GM12878 (cell line): ENCODE data around the gene NNMT. TPM values are rescaled to one million over a fixed set of nuclear protein-coding genes. Genes with fewer than 3 reads are reported as not detected.

Experiments used
- ATAC-seq: fragments of 200-7000 bp; cut with Tn5 transposase; 3 replicates; pipeline ENCODE4 v1.9.1; 2020; ENCODE audit warnings: mild to moderate bottlenecking, moderate library complexity
- BruUV-seq: library from RNA; stranded (reverse); fragments of 400-500 nt; replicated peaks from 2 replicates; lab custom pipeline; 2021; lab: Mats Ljungman, UMichigan
- CTCF ChIA-PET: fragments of 300-600 bp; sonication (Branson Sonifier 250); formaldehyde crosslinking; extraction: SDS; loops from one replicate; lab custom pipeline; 2021; ENCODE audit warnings: inconsistent platforms; lab: Yijun Ruan, JAX
- POLR2A ChIA-PET: fragments of 350-600 bp; formaldehyde crosslinking; extraction: SDS; loops from one replicate; lab custom pipeline; 2021; ENCODE audit warnings: inconsistent platforms; lab: Charles Lee
- RAD21 ChIA-PET: fragments of 300-600 bp; sonication (Branson Sonifier 250); formaldehyde crosslinking; loops from one replicate; lab custom pipeline; 2023; ENCODE audit warnings: antibody characterized with exemption; ENCODE audit not compliant: unreplicated experiment; lab: Charles Lee
- SMC1A ChIA-PET: fragments of 300-600 bp; sonication (Branson Sonifier 250); formaldehyde crosslinking; loops from one replicate; lab custom pipeline; 2023; ENCODE audit not compliant: unreplicated experiment, uncharacterized antibody; lab: Charles Lee
- DNase-seq: peaks from one replicate; pipeline ENCODE4 v3.0.0-alpha.2; 2011; ENCODE audit warnings: low read depth, low spot score
- FAIRE-seq: peaks from 3 replicates; lab custom pipeline; 2011; peaks lifted over from hg19 to GRCh38; lab: Jason Lieb, UNC
- H2AFZ ChIP-seq: 2 replicates; pipeline ENCODE4 v1.6.0; 2011; ENCODE audit warnings: low read depth, low read length, control low read depth; ENCODE audit not compliant: control insufficient read depth
- H3K27ac ChIP-seq: 2 replicates; pipeline ENCODE4 v1.5.1; 2011; ENCODE audit warnings: control low read depth; ENCODE audit not compliant: control insufficient read depth, insufficient read depth
- H3K27me3 ChIP-seq, 2 experiments: replicated peaks in 1 of 2; 2 replicates each; pipeline versions ENCODE4 v1.6.0 to v1.6.1; 2011; ENCODE audit warnings: low read length in 1 of 2; ENCODE audit not compliant: control insufficient read depth in 2 of 2, insufficient read depth in 2 of 2
- H3K36me3 ChIP-seq, 2 experiments: 2 replicates each; pipeline ENCODE4 v1.5.1; 2011; ENCODE audit warnings: low read length in 1 of 2; ENCODE audit not compliant: control insufficient read depth in 2 of 2, insufficient read depth in 2 of 2
- H3K4me1 ChIP-seq: 2 replicates; pipeline ENCODE4 v1.6.1; 2011; ENCODE audit warnings: mild to moderate bottlenecking, low read length, moderate library complexity, mixed read lengths; ENCODE audit not compliant: control insufficient read depth, insufficient read depth
- H3K4me2 ChIP-seq: 2 replicates; pipeline ENCODE4 v1.6.0; 2011; ENCODE audit warnings: control low read depth; ENCODE audit not compliant: control insufficient read depth, insufficient read depth
- H3K4me3 ChIP-seq: fragments of 200-600 bp; sonication (generic); 2 replicates; pipeline ENCODE4 v1.5.1; 2016
- H3K79me2 ChIP-seq: 2 replicates; pipeline ENCODE4 v1.6.0; 2011; ENCODE audit warnings: low read length; ENCODE audit not compliant: control insufficient read depth, insufficient read depth
- H3K9ac ChIP-seq: 2 replicates; pipeline ENCODE4 v1.8.0; 2011; ENCODE audit warnings: low read length, control low read depth, mixed read lengths; ENCODE audit not compliant: control insufficient read depth, insufficient read depth
- H3K9me3 ChIP-seq: replicated peaks from 3 replicates; pipeline ENCODE4 v1.5.1; 2011; ENCODE audit warnings: mild to moderate bottlenecking, low read length; ENCODE audit not compliant: control insufficient read depth, insufficient read depth
- H4K20me1 ChIP-seq: 2 replicates; pipeline ENCODE4 v1.6.0; 2011; ENCODE audit not compliant: control insufficient read depth, insufficient read depth
- BACH1 ChIP-seq: fragments of 450-650 bp; IDR thresholded peaks from 2 replicates; pipeline ENCODE4 v1.6.1; 2017; ENCODE audit warnings: mild to moderate bottlenecking, borderline replicate concordance
- GATAD2B ChIP-seq: fragments of 450-650 bp; conservative IDR thresholded peaks from 2 replicates; pipeline ENCODE4 v1.6.1; 2017; ENCODE audit warnings: low read depth, mild to moderate bottlenecking, moderate library complexity
- JUND ChIP-seq: IDR thresholded peaks from 2 replicates; pipeline ENCODE4 v1.6.1; 2012; ENCODE audit warnings: low read depth, mild to moderate bottlenecking, low read length, improper control_type of control experiment, moderate library complexity
- MEF2A ChIP-seq: IDR thresholded peaks from 2 replicates; pipeline ENCODE4 v1.6.1; 2011; ENCODE audit warnings: low read depth, mild to moderate bottlenecking, low read length, moderate library complexity; ENCODE audit not compliant: insufficient read depth
- NR2C1 ChIP-seq: fragments of 450-650 bp; IDR thresholded peaks from 2 replicates; pipeline ENCODE4 v1.6.1; 2017; ENCODE audit warnings: antibody characterized with exemption, mild to moderate bottlenecking, moderate library complexity
- PAX8 ChIP-seq: fragments of 450-650 bp; IDR thresholded peaks from 2 replicates; pipeline ENCODE4 v1.6.1; 2017; ENCODE audit warnings: mild to moderate bottlenecking, moderate library complexity
- PRDM15 ChIP-seq: fragments of 450-650 bp; formaldehyde crosslinking; IDR thresholded peaks from 2 replicates; pipeline ENCODE4 v1.4.0; 2020; ENCODE audit warnings: mild to moderate bottlenecking, moderate library complexity
- SMAD5 ChIP-seq: IDR thresholded peaks from 2 replicates; pipeline ENCODE4 v1.6.1; 2016; ENCODE audit warnings: antibody characterized with exemption, low read depth
- SP1 ChIP-seq: IDR thresholded peaks from one replicate; pipeline ENCODE4 v1.6.1; 2011; ENCODE audit warnings: low read depth, low read length
- STAT3 ChIP-seq: IDR thresholded peaks from 2 replicates; pipeline ENCODE4 v1.6.1; 2011; ENCODE audit warnings: low read depth, low read length, improper control_type of control experiment
- TARDBP ChIP-seq: IDR thresholded peaks from 2 replicates; pipeline ENCODE4 v1.6.1; 2016; ENCODE audit warnings: borderline replicate concordance
- ZBED1 ChIP-seq: IDR thresholded peaks from 2 replicates; pipeline ENCODE4 v1.6.1; 2016; ENCODE audit warnings: borderline replicate concordance
- WGBS: methylation state at CpG from one replicate; pipeline ENCODE4 v1.1.6; 2016; ENCODE audit warnings: low lambda C conversion rate; ENCODE audit not compliant: insufficient replicate concordance, insufficient coverage; ENCODE audit errors: missing lambda C conversion rate; 5-methylcytosine and 5-hydroxymethylcytosine counted together
- in situ Hi-C: fragments of 300-500 bp; cut with MboI; formaldehyde crosslinking; loops from 9 replicates; pipeline ENCODE4 v1.14.3; 2018; ENCODE audit warnings: mixed read lengths
- intact Hi-C: fragments of 100-400 bp; cut with micrococcal nuclease; formaldehyde crosslinking; loops from one replicate; pipeline ENCODE4 v1.14.2; 2022; ENCODE audit not compliant: unreplicated experiment
- polyA plus RNA-seq, 11 experiments: library from polyadenylated mRNA; depleted of rRNA in 4 of 11; unstranded in 6 of 11; stranded (reverse) in 5 of 11; fragments of >200 nt; fragmentation: Nextera tagmentation in 4 of 11; fragmentation: Illumina TruSeq in 1 of 11; extraction: Ambion mirVana in 4 of 11; extraction: Trizol in 1 of 11; gene quantifications; 1 replicate in 1 of 11; 2 replicates in 10 of 11; pipeline versions ENCODE4 v1.2.1 to v1.2.3, GENCODE V29; 2011 to 2016; ENCODE audit warnings: inconsistent platforms in 2 of 11, missing spikeins in 2 of 11, low read depth in 1 of 11
- total RNA-seq, 4 experiments: library from RNA; depleted of rRNA in 3 of 4; stranded (reverse); fragments of >200 nt in 3 of 4; fragmentation: Illumina TruSeq in 1 of 4; extraction: Trizol in 1 of 4; gene quantifications; 2 replicates each; pipeline versions ENCODE4 v1.2.1 to v1.2.3, GENCODE V29; 2013 to 2021
- TF ChIP-seq, protein P1 (sequence below), 3 experiments: IDR thresholded peaks in 2 of 3; conservative IDR thresholded peaks in 1 of 3; 2 replicates each; pipeline ENCODE4 v1.5.1; 2011; ENCODE audit warnings: low read depth in 3 of 3, low read length in 3 of 3, mild to moderate bottlenecking in 3 of 3, control low read depth in 2 of 3, moderate library complexity in 2 of 3, inconsistent platforms in 1 of 3, mixed read lengths in 1 of 3; ENCODE audit not compliant: control insufficient read depth in 2 of 3, insufficient read depth in 1 of 3; ENCODE audit errors: extremely low read depth in 1 of 3

NNMT gene
- total and polyA plus RNA-seq, 10 of the 15 experiments (the other 5 are each of a cell fraction or from before 2014, with no cell fraction given) = 0.46 TPM; not detected in 9

DNA sequence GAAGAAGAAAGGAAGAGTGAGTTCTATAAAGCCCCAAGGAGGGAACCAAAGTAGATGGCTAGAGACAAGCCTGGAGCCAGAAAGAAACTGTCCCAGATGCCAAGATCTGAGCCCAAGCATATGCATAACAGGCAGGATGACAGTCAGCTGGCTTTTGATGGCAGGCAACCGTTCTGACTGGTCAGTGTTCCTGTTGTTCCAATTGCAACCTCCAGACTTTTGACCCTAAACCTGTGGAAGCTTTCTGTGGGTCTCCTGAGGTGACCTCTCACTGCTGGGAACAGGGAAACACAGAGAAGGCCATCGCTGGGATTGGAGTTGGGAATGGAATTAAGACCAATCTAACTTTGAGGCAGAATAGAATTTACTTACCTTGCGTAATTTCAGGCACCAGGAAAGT is 21.6 kb upstream of the NNMT start:
- ChIA-PET CTCF (interaction anchor here (1.4 kb wide), 1 partner anchor 378 kb away, joined by 3 read pairs; no protein-coding TSS in a partner anchor), POLR2A (no interaction called here), RAD21 (no interaction called here), SMC1A (no interaction called here)
- Histone ChIP-seq H3K27ac (no peak overlapping the region), H3K79me2 (no peaks in the 10 kb centered on the region), H3K9me3 (no peaks in the 10 kb centered on the region), H3K4me2 (no peak overlapping the region), H3K9ac (no peak overlapping the region), H3K4me1 (no peaks in the 10 kb centered on the region), H4K20me1 (no peaks in the 10 kb centered on the region), H3K36me3 (no peaks in the 10 kb centered on the region), H3K4me3 (no peak overlapping the region)
- no TSS peak for BruUV-seq
- intact Hi-C loops = no loop called here
- WGBS = 0% methylated on average over 3 of the region's 3 CpGs
- in situ Hi-C loops = no loop called here
- no peak for FAIRE-seq
- TF ChIP-seq SMAD5 = no peak
- no peak for TF ChIP-seq TARDBP
- TF ChIP-seq JUND = no peak
- TF ChIP-seq BACH1 = no peak
- no peak for TF ChIP-seq ZBED1
- no peak for TF ChIP-seq PAX8
- TF ChIP-seq, protein P1, sequence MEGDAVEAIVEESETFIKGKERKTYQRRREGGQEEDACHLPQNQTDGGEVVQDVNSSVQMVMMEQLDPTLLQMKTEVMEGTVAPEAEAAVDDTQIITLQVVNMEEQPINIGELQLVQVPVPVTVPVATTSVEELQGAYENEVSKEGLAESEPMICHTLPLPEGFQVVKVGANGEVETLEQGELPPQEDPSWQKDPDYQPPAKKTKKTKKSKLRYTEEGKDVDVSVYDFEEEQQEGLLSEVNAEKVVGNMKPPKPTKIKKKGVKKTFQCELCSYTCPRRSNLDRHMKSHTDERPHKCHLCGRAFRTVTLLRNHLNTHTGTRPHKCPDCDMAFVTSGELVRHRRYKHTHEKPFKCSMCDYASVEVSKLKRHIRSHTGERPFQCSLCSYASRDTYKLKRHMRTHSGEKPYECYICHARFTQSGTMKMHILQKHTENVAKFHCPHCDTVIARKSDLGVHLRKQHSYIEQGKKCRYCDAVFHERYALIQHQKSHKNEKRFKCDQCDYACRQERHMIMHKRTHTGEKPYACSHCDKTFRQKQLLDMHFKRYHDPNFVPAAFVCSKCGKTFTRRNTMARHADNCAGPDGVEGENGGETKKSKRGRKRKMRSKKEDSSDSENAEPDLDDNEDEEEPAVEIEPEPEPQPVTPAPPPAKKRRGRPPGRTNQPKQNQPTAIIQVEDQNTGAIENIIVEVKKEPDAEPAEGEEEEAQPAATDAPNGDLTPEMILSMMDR (IDR thresholded peaks at IDR 0.05 in 2 of 3, conservative IDR thresholded peaks at IDR 0.05 in 1 of 3; ENCODE audit: control insufficient read depth in 2 of 3, extremely low read depth in 1 of 3, insufficient read depth in 1 of 3, low read depth in 3 of 3, low read length in 3 of 3) = no peak
- TF ChIP-seq PRDM15 (CRISPR knock-in tag) = no peak
- no peak for TF ChIP-seq GATAD2B
- no peak for TF ChIP-seq SP1
- TF ChIP-seq MEF2A = no peak
- TF ChIP-seq STAT3 = no peak
- TF ChIP-seq NR2C1 = no peak
- TF ChIP-seq, all 136 proteins: peak for 0
- Histone ChIP-seq H2AFZ (no peak overlapping the region), H3K27me3 (peaks cover 2% of the 10 kb centered on the region in 2 experiments; a peak in 3 of 4 replicates)
- no peak for ATAC-seq
- no peak for DNase-seq
